CD4-positive, alpha-beta T cell treated with Interleukin-6 at 100 ng/mL for 8 hours (primary cell): ENCODE data around the gene AQP6.

Experiments used
- DNase-seq: peaks from one replicate; pipeline ENCODE4 v3.0.0-alpha.2; 2020; ENCODE audit warnings: mixed read lengths, low spot score

AQP6 gene

GRCh38 chr12:49942921-49943624 lies 29.7 kb upstream of the AQP6 start:
- no peak for DNase-seq

GRCh38 chr12:49943625-49943960 lies 29.2 kb upstream of the AQP6 start:
- DNase-seq = no peak

- DNase-seq = no peak
Measured at GRCh38 chr12:49944046-49944445, 28.7 kb upstream of the AQP6 start.

- DNase-seq = no peak
Measured at GRCh38 chr12:49944718-49945117, 28.0 kb upstream of the AQP6 start.

GRCh38 chr12:49945394-49946080 lies 27.2 kb upstream of the AQP6 start:
- DNase-seq = peak; percentile 79

- DNase-seq = no peak
Measured at GRCh38 chr12:49946086-49946485, 26.7 kb upstream of the AQP6 start.

- DNase-seq = no peak
Measured at GRCh38 chr12:49946497-49946896, 26.2 kb upstream of the AQP6 start.

- DNase-seq = no peak
Measured at GRCh38 chr12:49947593-49948226, 25.0 kb upstream of the AQP6 start.

- DNase-seq = no peak
Measured at GRCh38 chr12:49948866-49949845, 23.6 kb upstream of the AQP6 start.

- DNase-seq = no peak
Measured at GRCh38 chr12:49949866-49950265, 22.9 kb upstream of the AQP6 start.

- no peak for DNase-seq
Measured at GRCh38 chr12:49950273-49951251, 22.2 kb upstream of the AQP6 start, which contains the start of gene AQP2. AQP2 (plus strand) TSS chr12:49950737; CDS start chr12:49950831, 94 bp downstream.

- DNase-seq = no peak
Measured at GRCh38 chr12:49951411-49952240, 21.1 kb upstream of the AQP6 start.

- DNase-seq = no peak
Measured at GRCh38 chr12:49952391-49953055, 20.2 kb upstream of the AQP6 start.

- no peak for DNase-seq
Measured at GRCh38 chr12:49953151-49953550, 19.6 kb upstream of the AQP6 start.

GRCh38 chr12:49953961-49954846 lies 18.5 kb upstream of the AQP6 start:
- DNase-seq = no peak

GRCh38 chr12:49954863-49955830 lies 17.6 kb upstream of the AQP6 start:
- DNase-seq = no peak
